Immature natural killer cell (primary cell): ENCODE data around the gene HPN. TPM values are rescaled to one million over a fixed set of nuclear protein-coding genes. Genes with fewer than 3 reads are reported as not detected.
A peak's percentile ranks its signal among the peaks of the same experiment; 100 is the strongest.
"Not testable (repeated sequence)": the region's sequence is repeated elsewhere in the genome, so short reads cannot be mapped to it uniquely, and the experiment has no call there.

Experiments used
- DNase-seq, 3 donors: peaks; one replicate each; pipeline ENCODE4 v3.0.0; 2022; ENCODE audit warnings: mixed read lengths in 1 of 3
- H3K27ac Mint-ChIP-seq, 6 donors: one replicate each; pipeline ENCODE4 v1.8.0; 2020; ENCODE audit warnings: mixed read lengths in 6 of 6, mild to moderate bottlenecking in 5 of 6, inconsistent platforms in 4 of 6, moderate library complexity in 3 of 6
- H3K27me3 Mint-ChIP-seq, 3 donors: one replicate each; pipeline ENCODE4 v1.8.0; 2020 to 2021; ENCODE audit warnings: low read depth in 3 of 3, mild to moderate bottlenecking in 3 of 3, mixed read lengths in 3 of 3, moderate library complexity in 3 of 3, inconsistent platforms in 1 of 3
- H3K36me3 Mint-ChIP-seq, 3 donors: one replicate each; pipeline ENCODE4 v1.8.0; 2020; ENCODE audit warnings: mixed read lengths in 3 of 3, inconsistent platforms in 2 of 3, mild to moderate bottlenecking in 2 of 3
- H3K4me1 Mint-ChIP-seq, 2 donors: one replicate each; pipeline ENCODE4 v1.8.0; 2020; ENCODE audit warnings: inconsistent platforms in 2 of 2, mild to moderate bottlenecking in 2 of 2, mixed read lengths in 2 of 2, moderate library complexity in 1 of 2
- H3K4me3 Mint-ChIP-seq, 5 donors: one replicate each; pipeline ENCODE4 v1.8.0; 2020; ENCODE audit warnings: mild to moderate bottlenecking in 5 of 5, mixed read lengths in 5 of 5, inconsistent platforms in 3 of 5, moderate library complexity in 3 of 5
- H3K9me3 Mint-ChIP-seq, 6 donors: one replicate each; pipeline ENCODE4 v1.8.0; 2020; ENCODE audit warnings: mild to moderate bottlenecking in 6 of 6, mixed read lengths in 6 of 6, inconsistent platforms in 4 of 6, moderate library complexity in 3 of 6
- polyA plus RNA-seq, 3 donors: library from polyadenylated mRNA; unstranded; fragments of 300-500 nt; fragmentation: Illumina TruSeq; gene quantifications; one replicate each; pipeline ENCODE4 v1.2.3, GENCODE V29; 2021

Gene HPN
- polyA plus RNA-seq, 3 donors from 2014 or later = not detected

- no peaks in the 10 kb centered on the region for H3K4me1 Mint-ChIP-seq
- no peaks in the 10 kb centered on the region for H3K36me3 Mint-ChIP-seq
These were observed 57.8 kb downstream of the HPN start for GRCh38 chr19:35099155-35099896.

DNA sequence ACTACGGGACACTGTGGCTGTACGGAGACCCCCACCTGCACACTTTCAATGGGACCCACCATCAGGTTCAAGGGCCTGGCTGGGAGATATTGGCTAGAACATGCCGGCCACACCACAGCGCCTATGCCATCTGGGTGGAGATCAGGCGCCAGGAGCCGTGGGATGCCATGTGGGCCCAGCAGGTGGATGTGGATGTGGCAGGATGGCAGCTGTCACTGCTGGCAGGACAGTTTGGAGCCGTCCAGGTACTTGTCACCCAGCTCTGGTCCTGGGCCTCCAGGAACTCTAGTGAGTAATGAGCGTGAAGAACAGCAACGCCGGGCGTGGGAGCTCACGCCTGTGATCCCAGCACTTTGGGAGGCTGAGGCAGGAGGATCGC is 58.4 kb downstream of the HPN start:
- Mint-ChIP-seq H3K4me3 (no peak overlapping the region), H3K36me3 (no peaks in the 10 kb centered on the region), H3K4me1 (no peaks in the 10 kb centered on the region), H3K27me3 (peaks cover 0 to 3% (median 2%) of the 10 kb centered on the region in 3 donors), H3K27ac (no peak overlapping the region), H3K9me3 (no peaks in the 10 kb centered on the region)
- DNase-seq = no peak

More at GRCh38 chr19:35099155-35099896, 57.8 kb downstream of the HPN start:
- H3K27ac Mint-ChIP-seq = no peak overlapping the region
- H3K27me3 Mint-ChIP-seq = peaks cover 0 to 3% (median 2%) of the 10 kb centered on the region in 3 donors
- no peak for DNase-seq
- no peaks in the 10 kb centered on the region for H3K9me3 Mint-ChIP-seq
- no peak overlapping the region for H3K4me3 Mint-ChIP-seq

- H3K9me3 Mint-ChIP-seq = no peaks in the 10 kb centered on the region
- H3K4me1 Mint-ChIP-seq = no peaks in the 10 kb centered on the region
- no peak for DNase-seq
- no peak overlapping the region for H3K4me3 Mint-ChIP-seq
- H3K27ac Mint-ChIP-seq = no peak overlapping the region
- H3K27me3 Mint-ChIP-seq = peaks cover 0 to 3% (median 2%) of the 10 kb centered on the region in 3 donors
- no peaks in the 10 kb centered on the region for H3K36me3 Mint-ChIP-seq
These were observed 59.3 kb downstream of the HPN start for GRCh38 chr19:35100588-35101533.

DNA sequence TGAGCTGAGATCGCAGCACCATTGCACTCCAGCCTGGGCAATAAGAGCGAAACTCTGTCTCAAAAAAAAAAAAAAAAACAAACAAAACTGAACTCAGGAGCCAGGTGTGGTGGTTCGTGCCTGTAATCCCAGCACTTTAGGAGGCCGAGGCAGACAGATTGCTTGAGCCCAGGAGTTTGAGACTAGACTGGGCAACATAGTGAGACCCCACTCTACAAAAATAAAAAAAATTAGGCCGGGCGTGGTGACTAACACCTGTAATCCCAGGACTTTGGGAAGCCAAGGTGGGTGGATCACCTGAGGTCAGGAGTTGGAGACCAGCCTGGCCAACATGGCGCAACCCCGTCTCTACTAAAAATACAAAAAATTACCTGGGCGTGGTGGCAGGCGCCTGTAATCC is 60.4 kb downstream of the HPN start:
- H3K27me3 Mint-ChIP-seq, H3K27ac Mint-ChIP-seq, H3K9me3 Mint-ChIP-seq, H3K4me1 Mint-ChIP-seq, H3K4me3 Mint-ChIP-seq, H3K36me3 Mint-ChIP-seq, DNase-seq: not testable (repeated sequence)

DNA sequence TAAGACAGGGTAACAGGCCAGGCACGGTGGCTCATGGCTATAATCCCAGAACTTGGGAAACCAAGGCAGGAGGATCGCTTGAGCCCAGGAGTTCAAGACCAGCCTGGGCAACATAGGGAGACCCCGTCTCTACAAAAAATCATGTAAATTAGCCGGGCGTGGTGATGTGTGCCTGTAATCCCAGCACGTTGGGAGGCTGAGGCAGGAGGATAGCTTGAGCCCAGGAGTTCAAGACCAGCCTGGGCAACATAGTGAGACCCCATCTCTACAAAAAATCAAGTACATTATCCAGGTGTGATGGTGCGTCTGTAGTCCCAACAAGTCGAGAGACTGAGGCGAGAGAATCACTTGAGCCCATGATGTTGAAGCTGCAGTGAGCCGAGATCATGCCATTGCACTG is 62.1 kb downstream of the HPN start:
- not testable (repeated sequence) for H3K9me3 Mint-ChIP-seq, H3K36me3 Mint-ChIP-seq, DNase-seq, H3K27me3 Mint-ChIP-seq, H3K4me3 Mint-ChIP-seq, H3K4me1 Mint-ChIP-seq
- H3K27ac Mint-ChIP-seq = peak overlapping the region in 2 of 6 donors; percentile 3 to 27

GRCh38 chr19:35104361-35104760 is 62.8 kb downstream of the HPN start:
- no peak for DNase-seq
- Mint-ChIP-seq H3K27ac (no peak overlapping the region), H3K9me3 (no peaks in the 10 kb centered on the region), H3K4me3 (no peak overlapping the region), H3K27me3 (peaks cover 2 to 5% (median 3%) of the 10 kb centered on the region in 3 donors), H3K36me3 (no peaks in the 10 kb centered on the region), H3K4me1 (no peaks in the 10 kb centered on the region)

DNA sequence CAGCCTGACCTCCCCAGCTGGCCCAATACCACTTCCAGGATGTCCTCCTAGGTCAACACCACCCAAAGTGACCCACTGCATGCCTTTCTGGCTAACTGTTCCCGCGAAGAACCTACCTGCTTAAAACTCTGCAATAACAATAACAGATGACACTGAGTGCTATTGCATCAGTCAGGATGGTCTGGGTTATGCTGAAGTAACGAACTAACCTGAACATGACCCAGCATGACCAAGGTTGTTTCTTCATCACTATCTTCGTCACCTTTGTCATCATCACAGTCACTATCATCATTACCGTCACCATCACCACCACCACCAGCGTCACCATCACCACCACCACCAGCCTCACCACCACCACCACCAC is 63.5 kb downstream of the HPN start:
- Mint-ChIP-seq H3K27me3 (peaks cover 1 to 5% (median 2%) of the 10 kb centered on the region in 3 donors), H3K27ac (no peak overlapping the region), H3K9me3 (no peaks in the 10 kb centered on the region), H3K4me1 (no peaks in the 10 kb centered on the region), H3K4me3 (no peak overlapping the region), H3K36me3 (no peaks in the 10 kb centered on the region)
- DNase-seq = no peak

DNA sequence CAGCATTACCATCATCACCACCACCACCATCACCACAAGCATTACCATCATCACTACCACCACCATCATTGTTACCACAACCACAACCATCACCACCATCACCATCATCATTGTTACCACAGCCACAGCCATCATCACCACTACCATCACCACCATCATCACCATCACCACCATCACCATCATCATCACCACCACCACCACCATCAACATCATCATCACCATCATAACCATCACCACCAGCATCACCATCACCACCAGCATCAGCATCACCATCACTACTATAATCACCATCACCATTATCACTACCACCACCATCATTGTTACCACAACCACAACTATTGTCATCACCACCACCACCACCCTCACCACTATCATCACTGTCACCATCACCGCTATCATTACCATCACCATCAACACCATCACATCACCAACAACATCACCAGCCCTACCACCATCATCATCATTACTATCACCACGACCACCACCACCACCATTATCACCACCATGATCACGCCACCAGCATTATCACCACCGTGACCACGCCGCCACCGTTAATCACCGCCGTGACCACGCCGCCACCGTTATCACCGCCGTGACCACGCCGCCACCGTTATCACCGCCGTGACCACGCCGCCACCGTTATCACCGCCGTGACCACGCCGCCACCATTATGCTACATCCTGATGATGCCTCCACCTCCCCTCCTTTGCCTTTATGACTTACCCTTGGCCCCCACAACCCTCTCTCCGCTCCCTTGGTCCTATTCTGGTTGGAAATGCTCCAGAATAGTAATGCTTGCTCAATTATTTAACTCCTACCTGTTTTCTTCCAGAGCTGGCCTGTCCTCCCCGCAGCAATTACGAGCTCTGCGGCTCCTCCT is 64.1 kb downstream of the HPN start:
- peak; percentile 14 to 42 (median 27) for DNase-seq
- Mint-ChIP-seq H3K4me1 (no peaks in the 10 kb centered on the region), H3K9me3 (no peaks in the 10 kb centered on the region), H3K27ac (no peak overlapping the region), H3K36me3 (no peaks in the 10 kb centered on the region), H3K27me3 (peaks cover 1 to 5% (median 2%) of the 10 kb centered on the region in 3 donors), H3K4me3 (no peak overlapping the region)

GRCh38 chr19:35106291-35106583 is 64.7 kb downstream of the HPN start:
- Mint-ChIP-seq H3K27ac (no peak overlapping the region), H3K27me3 (peaks cover 1 to 5% (median 2%) of the 10 kb centered on the region in 3 donors), H3K36me3 (no peaks in the 10 kb centered on the region), H3K4me3 (no peak overlapping the region), H3K9me3 (no peaks in the 10 kb centered on the region), H3K4me1 (no peaks in the 10 kb centered on the region)
- no peak for DNase-seq

GRCh38 chr19:35106898-35107541 is 65.5 kb downstream of the HPN start:
- Mint-ChIP-seq H3K9me3 (no peaks in the 10 kb centered on the region), H3K27ac (peak overlapping the region in 1 of 6 donors; percentile 10), H3K27me3 (peaks cover 2 to 8% (median 2%) of the 10 kb centered on the region in 3 donors), H3K4me3 (no peak overlapping the region), H3K4me1 (no peaks in the 10 kb centered on the region), H3K36me3 (no peaks in the 10 kb centered on the region)
- DNase-seq = no peak

DNA sequence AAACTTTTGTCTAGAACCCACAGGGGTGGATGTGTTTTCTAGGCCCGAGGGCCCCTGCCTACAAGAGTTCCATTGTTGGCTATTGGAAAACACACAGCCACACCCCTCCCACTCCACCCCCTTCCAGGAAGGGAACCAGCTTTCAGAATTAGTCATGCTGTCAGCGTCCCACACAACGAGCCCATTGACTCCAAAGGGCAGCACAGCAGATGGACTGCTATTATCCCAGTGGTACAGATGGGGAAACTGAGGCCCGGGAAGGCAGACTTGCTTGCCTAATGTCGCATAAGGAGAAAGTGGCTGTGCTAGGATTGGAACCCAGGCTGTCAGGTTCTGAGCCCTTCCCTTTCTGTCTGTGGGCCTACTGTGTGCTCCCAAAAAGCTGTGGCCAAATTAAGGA is 66.0 kb downstream of the HPN start:
- no peaks in the 10 kb centered on the region for H3K36me3 Mint-ChIP-seq
- DNase-seq = no peak
- no peaks in the 10 kb centered on the region for H3K9me3 Mint-ChIP-seq
- no peak overlapping the region for H3K4me3 Mint-ChIP-seq
- no peaks in the 10 kb centered on the region for H3K4me1 Mint-ChIP-seq
- H3K27me3 Mint-ChIP-seq = peaks cover 2 to 8% (median 3%) of the 10 kb centered on the region in 3 donors
- H3K27ac Mint-ChIP-seq = no peak overlapping the region

- H3K4me1 Mint-ChIP-seq = no peaks in the 10 kb centered on the region
- no peaks in the 10 kb centered on the region for H3K36me3 Mint-ChIP-seq
- no peaks in the 10 kb centered on the region for H3K9me3 Mint-ChIP-seq
- H3K27ac Mint-ChIP-seq = no peak overlapping the region
- H3K27me3 Mint-ChIP-seq = peaks cover 1 to 8% (median 8%) of the 10 kb centered on the region in 3 donors
- no peak for DNase-seq
- H3K4me3 Mint-ChIP-seq = no peak overlapping the region
These were observed 67.2 kb downstream of the HPN start for GRCh38 chr19:35108730-35109129.

GRCh38 chr19:35109395-35110112 is 68.0 kb downstream of the HPN start:
- H3K27ac Mint-ChIP-seq = no peak overlapping the region
- H3K27me3 Mint-ChIP-seq = peaks cover 0 to 8% (median 8%) of the 10 kb centered on the region in 3 donors
- no peak overlapping the region for H3K4me3 Mint-ChIP-seq
- H3K9me3 Mint-ChIP-seq = no peaks in the 10 kb centered on the region
- H3K4me1 Mint-ChIP-seq = peaks cover 2 to 3% of the 10 kb centered on the region in 2 donors
- no peak for DNase-seq
- no peaks in the 10 kb centered on the region for H3K36me3 Mint-ChIP-seq
